C4-2B (cell line): ENCODE results near the gene HIRA.

ENCODE experiments used
- H3K27ac ChIP-seq: fragments of 450-650 bp; 2 replicates; pipeline ENCODE4 v1.5.1; 2017
- ZFX ChIP-seq: fragments of 450-650 bp; IDR thresholded peaks from 2 replicates; pipeline ENCODE4 v1.6.1; 2017
- TF ChIP-seq, protein P1 (sequence below): fragments of 450-650 bp; conservative IDR thresholded peaks from 2 replicates; pipeline ENCODE4 v1.5.1; 2017; ENCODE audit warnings: mild to moderate bottlenecking

Gene HIRA

DNA sequence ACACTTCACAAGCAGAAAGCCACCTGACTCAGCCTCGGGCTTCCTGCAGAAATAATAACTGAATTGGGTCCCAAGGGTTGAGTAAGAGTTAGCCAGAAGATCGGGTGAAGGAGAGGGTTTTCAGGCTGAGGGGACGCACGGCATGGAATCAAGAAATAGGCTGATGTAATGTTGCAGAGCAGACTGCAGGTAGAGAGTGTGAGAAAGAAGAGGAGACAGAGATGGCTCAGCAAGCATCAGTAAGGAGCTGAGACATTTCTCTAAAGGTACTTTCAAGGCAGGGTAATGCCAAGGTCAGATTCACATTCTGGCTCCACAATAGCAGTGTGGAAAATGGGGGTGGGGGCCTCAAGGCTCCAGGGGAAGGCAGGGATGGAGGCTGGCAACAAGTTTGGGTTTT is 18.6 kb downstream of the HIRA start:
- H3K27ac ChIP-seq, result no peak overlapping the region
- no peak for TF ChIP-seq ZFX
- TF ChIP-seq, protein P1, sequence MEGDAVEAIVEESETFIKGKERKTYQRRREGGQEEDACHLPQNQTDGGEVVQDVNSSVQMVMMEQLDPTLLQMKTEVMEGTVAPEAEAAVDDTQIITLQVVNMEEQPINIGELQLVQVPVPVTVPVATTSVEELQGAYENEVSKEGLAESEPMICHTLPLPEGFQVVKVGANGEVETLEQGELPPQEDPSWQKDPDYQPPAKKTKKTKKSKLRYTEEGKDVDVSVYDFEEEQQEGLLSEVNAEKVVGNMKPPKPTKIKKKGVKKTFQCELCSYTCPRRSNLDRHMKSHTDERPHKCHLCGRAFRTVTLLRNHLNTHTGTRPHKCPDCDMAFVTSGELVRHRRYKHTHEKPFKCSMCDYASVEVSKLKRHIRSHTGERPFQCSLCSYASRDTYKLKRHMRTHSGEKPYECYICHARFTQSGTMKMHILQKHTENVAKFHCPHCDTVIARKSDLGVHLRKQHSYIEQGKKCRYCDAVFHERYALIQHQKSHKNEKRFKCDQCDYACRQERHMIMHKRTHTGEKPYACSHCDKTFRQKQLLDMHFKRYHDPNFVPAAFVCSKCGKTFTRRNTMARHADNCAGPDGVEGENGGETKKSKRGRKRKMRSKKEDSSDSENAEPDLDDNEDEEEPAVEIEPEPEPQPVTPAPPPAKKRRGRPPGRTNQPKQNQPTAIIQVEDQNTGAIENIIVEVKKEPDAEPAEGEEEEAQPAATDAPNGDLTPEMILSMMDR, result no peak

DNA sequence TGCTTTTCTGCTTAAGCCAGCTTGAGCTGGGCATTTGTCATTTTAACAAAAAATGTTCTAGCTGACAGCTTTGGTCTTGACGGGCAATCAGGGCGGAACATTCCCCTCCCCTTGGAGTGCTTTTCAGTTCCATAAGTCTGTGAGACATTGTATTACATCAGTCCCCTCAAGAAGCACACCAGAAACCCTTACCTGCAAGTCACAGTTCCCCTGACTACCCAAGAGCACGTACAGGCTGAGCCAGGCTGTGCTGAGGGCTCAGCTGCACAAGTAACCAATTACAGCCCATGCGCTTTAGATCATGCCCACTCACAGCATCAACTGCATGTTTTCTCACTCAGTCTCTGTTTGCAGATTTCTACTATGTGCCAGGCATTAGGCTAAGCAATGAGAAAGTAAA is 19.1 kb downstream of the HIRA start:
- TF ChIP-seq, protein P1, result no peak
- no peak for TF ChIP-seq ZFX

DNA sequence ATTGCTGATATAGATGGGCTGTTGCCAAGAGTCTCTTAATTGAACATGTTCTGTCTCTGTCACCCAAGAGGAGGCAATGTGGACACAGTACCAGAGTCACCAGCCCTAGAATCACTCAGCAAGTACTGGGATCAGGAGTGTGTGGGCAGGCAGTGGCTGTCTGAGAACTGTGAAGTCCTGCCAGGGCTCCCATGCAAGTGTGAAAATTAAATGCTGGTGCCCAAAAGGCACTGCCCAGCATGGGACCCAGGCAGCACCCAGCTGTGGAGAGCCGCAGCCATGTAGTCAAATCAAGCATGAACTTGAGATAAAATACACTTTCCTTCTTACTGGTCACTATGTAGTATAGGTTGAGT is 19.9 kb downstream of the HIRA start:
- H3K27ac ChIP-seq, result no peak overlapping the region
- TF ChIP-seq ZFX, result no peak
- TF ChIP-seq, protein P1, result no peak

More for the DNA sequence above, 19.1 kb downstream of the HIRA start:
- H3K27ac ChIP-seq, result no peak overlapping the region

DNA sequence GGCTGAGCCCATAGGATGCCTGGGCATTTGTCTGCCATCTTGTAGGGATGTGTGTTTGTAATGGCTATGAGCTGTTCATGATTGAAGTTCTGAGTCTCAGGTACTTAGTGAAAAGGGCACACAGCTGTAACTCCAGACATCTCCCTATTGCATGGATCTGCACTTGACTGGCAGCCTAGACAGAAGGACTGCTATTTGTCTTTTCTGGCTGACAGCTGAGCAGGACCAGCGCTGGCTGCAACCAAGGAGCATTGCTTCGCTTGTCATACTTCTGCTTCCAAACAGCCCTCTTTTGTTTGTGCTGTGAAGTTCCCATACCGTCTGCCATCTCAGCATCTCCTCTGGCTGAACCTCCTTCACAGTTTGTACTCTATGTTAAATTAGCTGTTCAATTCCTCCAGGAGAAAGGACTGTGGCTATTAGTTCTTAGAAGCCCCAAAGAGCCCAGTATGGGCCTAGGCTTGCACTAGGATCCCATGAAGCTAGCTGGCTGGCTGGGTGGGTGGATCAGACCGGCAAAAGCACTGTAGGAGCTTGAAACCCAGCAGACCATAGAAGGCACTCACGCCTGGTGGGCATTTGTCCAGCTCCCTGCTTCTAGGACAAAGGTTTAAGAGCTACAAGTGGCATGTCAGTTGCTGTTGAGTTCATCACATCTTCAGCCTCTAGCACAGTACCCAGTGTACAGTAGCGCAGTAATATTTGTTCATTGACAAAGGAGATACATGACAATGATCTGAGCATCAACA is 20.4 kb downstream of the HIRA start:
- TF ChIP-seq ZFX, result no peak
- TF ChIP-seq, protein P1, result no peak
- no peak overlapping the region for H3K27ac ChIP-seq

DNA sequence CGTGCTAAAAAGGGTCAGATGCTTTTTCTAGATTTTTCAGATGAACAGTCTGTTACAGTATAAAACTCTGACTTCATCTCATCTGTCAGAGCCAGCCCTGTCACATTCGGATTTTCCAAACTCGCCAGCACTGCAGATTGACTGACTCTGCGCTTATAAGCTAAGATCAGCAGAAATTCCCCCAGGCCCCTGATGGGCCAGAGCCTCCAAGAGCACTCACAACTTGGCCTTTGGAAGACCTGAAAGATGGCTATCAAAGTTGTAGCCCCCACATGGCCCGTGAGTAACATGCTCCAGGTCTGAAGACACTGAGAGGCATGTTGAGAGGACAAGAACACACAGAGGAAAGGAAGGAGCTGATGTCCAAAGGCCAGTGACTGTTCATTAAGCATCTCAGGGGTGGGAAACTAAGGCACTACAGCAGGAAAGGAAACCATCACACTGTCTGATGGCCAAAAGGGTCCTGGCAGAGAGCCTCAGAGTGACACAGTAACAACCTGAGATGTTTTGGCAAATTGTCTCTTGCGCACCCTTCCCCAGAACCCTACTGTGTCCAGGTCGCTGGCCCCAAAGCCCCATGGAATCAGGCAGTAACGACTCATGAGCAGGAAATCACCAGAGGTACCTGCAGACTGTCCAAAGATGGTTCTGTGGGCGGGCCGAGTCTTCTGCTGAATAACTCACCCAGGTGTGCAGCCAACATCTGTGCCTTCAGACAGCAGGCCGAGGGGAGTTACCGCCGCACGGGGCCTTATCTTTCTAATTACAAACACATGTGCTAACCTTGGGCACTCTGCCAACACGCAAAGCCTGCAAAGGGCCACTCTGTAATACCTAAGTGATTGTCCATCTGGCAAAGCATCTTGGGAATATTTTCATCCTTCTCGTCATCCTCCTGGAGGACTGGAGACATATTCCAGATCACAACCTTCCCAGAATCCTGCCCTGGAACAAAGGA is 23.6 kb downstream of the HIRA start:
- H3K27ac ChIP-seq, result no peak overlapping the region
- TF ChIP-seq, protein P1, result no peak
- TF ChIP-seq ZFX, result no peak

DNA sequence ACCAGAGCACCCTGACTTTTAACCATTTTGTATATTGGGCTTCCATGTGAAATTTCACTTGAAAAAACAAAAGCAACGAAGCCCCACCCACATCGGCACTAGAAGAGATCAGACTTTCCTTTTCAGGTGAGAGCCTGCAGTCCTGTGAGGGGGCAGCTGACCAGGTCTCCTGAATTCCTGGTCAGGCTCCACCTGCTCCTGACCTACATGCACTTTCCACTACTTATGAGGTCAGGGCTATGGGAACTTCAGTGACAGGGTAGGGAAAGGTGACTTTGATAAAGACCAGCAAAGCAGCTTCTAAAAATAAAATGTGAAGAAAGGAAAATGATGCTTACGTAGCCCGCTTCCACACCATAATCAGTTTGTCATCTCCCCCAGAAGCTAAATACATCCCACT is 24.7 kb downstream of the HIRA start:
- TF ChIP-seq, protein P1, result no peak
- TF ChIP-seq ZFX, result no peak
- no peak overlapping the region for H3K27ac ChIP-seq

DNA sequence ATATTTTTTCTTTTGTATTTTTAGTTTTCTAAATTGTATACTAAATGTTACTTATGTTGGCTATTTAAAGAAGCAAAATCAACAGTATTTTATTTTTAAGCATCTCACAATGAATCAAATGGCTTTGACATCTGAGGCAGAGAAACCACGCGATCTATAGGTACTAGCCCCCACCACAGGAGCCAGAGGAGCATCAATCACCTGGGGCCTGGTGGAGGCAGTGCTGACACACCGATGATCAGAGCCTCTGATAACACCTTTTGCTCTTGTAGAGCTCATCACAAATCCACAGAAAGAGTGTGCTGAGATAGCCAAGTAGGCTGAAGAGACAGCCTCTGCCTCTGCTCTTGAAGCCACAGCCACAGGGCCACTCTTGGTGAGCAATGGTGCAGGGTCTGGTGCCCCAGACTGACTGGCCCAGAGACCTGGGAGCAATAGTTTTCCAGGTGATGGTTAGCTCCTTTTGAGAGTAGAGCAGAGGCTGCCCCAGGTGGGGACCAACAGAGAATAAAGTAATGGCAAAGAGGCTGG is 25.2 kb downstream of the HIRA start:
- no peak overlapping the region for H3K27ac ChIP-seq
- TF ChIP-seq ZFX, result no peak
- TF ChIP-seq, protein P1, result no peak
